Fibroblast of villous mesenchyme (primary cell): ENCODE results near the gene MRRF. TPM values are rescaled to one million over a fixed set of nuclear protein-coding genes. Genes with fewer than 3 reads are reported as not detected.

Experiments
- DNase-seq: peaks from one replicate; pipeline ENCODE4 v3.0.0-alpha.2; 2010; ENCODE audit warnings: low read depth
- H3K4me3 ChIP-seq: 2 replicates; pipeline ENCODE4 v1.5.1; 2011; ENCODE audit warnings: low read depth, mild to moderate bottlenecking, low read length
- CTCF ChIP-seq: IDR thresholded peaks from 2 replicates; pipeline ENCODE4 v1.5.1; 2012; ENCODE audit warnings: low read depth, mild to moderate bottlenecking, low read length; ENCODE audit not compliant: insufficient read depth
- total RNA-seq: library from RNA; depleted of rRNA; stranded (reverse); fragments of >200 nt; gene quantifications from 2 replicates; pipeline ENCODE4 v1.2.3, GENCODE V29; 2012

MRRF gene
- total RNA-seq, 1 donor = 29.4 TPM

GRCh38 chr9:122229485-122229837, 35.2 kb upstream of the MRRF start:
- H3K4me3 ChIP-seq = no peak overlapping the region
- no peak for TF ChIP-seq CTCF
- DNase-seq = no peak

GRCh38 chr9:122232796-122233306, 31.8 kb upstream of the MRRF start:
- no peak for TF ChIP-seq CTCF
- no peak overlapping the region for H3K4me3 ChIP-seq
- DNase-seq = no peak

- no peak for TF ChIP-seq CTCF
- no peak overlapping the region for H3K4me3 ChIP-seq
- no peak for DNase-seq
Measured at GRCh38 chr9:122234022-122234748, 30.5 kb upstream of the MRRF start.

- no peak for DNase-seq
- no peak for TF ChIP-seq CTCF
- no peak overlapping the region for H3K4me3 ChIP-seq
Measured at GRCh38 chr9:122236681-122237080, 28.0 kb upstream of the MRRF start.

GRCh38 chr9:122239722-122240121, 25.0 kb upstream of the MRRF start:
- no peak overlapping the region for H3K4me3 ChIP-seq
- no peak for DNase-seq
- no peak for TF ChIP-seq CTCF

- TF ChIP-seq CTCF = no peak
Measured at GRCh38 chr9:122244349-122244748, 20.3 kb upstream of the MRRF start.

GRCh38 chr9:122246666-122247065, 18.0 kb upstream of the MRRF start:
- TF ChIP-seq CTCF = no peak
- DNase-seq = no peak
- no peak overlapping the region for H3K4me3 ChIP-seq

More at GRCh38 chr9:122244349-122244748, 20.3 kb upstream of the MRRF start:
- no peak for DNase-seq
- H3K4me3 ChIP-seq = no peak overlapping the region
